Ishikawa (cell line): ENCODE data around the gene ERCC6L.
A peak's percentile ranks its signal among the peaks of the same experiment; 100 is the strongest.

ENCODE experiments used
- CEBPB ChIP-seq: IDR thresholded peaks from 2 replicates; pipeline ENCODE4 v1.6.1; 2012
- CREB1 ChIP-seq: IDR thresholded peaks from 2 replicates; pipeline ENCODE4 v1.6.1; 2012; ENCODE audit warnings: low read depth
- EGR1 ChIP-seq: IDR thresholded peaks from 2 replicates; pipeline ENCODE4 v1.6.1; 2012
- EP300 ChIP-seq: IDR thresholded peaks from 2 replicates; pipeline ENCODE4 v1.6.1; 2012; ENCODE audit warnings: borderline replicate concordance
- FOXM1 ChIP-seq: IDR thresholded peaks from 2 replicates; pipeline ENCODE4 v1.6.1; 2012; ENCODE audit warnings: low read depth, borderline replicate concordance
- NFIC ChIP-seq: IDR thresholded peaks from 2 replicates; pipeline ENCODE4 v1.6.1; 2012
- RAD21 ChIP-seq: IDR thresholded peaks from 2 replicates; pipeline ENCODE4 v1.6.1; 2012; ENCODE audit warnings: low read depth
- REST ChIP-seq: IDR thresholded peaks from 2 replicates; pipeline ENCODE4 v1.6.1; 2012; ENCODE audit warnings: low read depth, mild to moderate bottlenecking
- TAF1 ChIP-seq: IDR thresholded peaks from 2 replicates; pipeline ENCODE4 v1.6.1; 2012; ENCODE audit warnings: low read depth, mild to moderate bottlenecking
- TCF12 ChIP-seq: IDR thresholded peaks from 2 replicates; pipeline ENCODE4 v1.6.1; 2012; ENCODE audit warnings: low read depth
- TEAD4 ChIP-seq: IDR thresholded peaks from 2 replicates; pipeline ENCODE4 v1.6.1; 2012
- USF1 ChIP-seq: IDR thresholded peaks from 2 replicates; pipeline ENCODE4 v1.6.1; 2012
- YY1 ChIP-seq: IDR thresholded peaks from 2 replicates; pipeline ENCODE4 v1.6.1; 2012; ENCODE audit warnings: low read depth
- ZBTB7A ChIP-seq: IDR thresholded peaks from 2 replicates; pipeline ENCODE4 v1.6.1; 2012; ENCODE audit warnings: low read depth
- TF ChIP-seq, protein P1 (sequence below): IDR thresholded peaks from 2 replicates; pipeline ENCODE4 v1.6.1; 2012

Gene ERCC6L

DNA sequence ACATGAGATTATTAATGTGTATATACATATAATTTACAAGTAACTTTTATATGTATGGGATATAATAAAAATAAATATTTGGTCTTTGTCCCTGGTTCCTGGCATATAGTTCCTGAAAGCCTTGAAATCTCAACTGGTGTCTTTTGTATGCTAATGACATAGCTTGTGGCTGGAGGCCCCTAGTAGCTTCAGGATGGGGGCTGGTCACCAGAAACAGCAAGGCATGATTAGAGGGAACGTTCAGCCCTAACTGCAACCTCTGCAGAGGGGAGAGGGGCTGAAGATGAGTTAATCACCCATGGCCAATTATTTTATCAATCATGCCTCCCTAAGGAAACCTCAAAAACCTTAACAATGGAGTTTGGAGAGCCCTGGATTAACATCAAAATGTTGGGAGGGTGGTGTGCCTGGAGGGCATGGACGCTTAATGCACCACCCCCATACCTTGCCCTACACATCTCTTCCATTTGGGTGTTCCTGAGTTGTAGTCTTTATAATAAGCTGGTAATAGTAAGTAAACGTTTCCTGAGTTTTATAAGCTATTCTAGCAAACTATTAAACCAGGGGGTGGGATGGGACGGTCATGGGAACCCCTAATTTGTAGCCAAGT is 35.9 kb downstream of the ERCC6L start:
- TF ChIP-seq NFIC (no peak), RAD21 (no peak), CEBPB (no peak), YY1 (no peak), TAF1 (no peak), TEAD4 (no peak), CREB1 (no peak), ZBTB7A (no peak), EP300 (no peak), FOXM1 (no peak), TCF12 (no peak), USF1 (no peak), REST (no peak)
- TF ChIP-seq, protein P1, sequence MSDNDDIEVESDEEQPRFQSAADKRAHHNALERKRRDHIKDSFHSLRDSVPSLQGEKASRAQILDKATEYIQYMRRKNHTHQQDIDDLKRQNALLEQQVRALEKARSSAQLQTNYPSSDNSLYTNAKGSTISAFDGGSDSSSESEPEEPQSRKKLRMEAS, result no peak

DNA sequence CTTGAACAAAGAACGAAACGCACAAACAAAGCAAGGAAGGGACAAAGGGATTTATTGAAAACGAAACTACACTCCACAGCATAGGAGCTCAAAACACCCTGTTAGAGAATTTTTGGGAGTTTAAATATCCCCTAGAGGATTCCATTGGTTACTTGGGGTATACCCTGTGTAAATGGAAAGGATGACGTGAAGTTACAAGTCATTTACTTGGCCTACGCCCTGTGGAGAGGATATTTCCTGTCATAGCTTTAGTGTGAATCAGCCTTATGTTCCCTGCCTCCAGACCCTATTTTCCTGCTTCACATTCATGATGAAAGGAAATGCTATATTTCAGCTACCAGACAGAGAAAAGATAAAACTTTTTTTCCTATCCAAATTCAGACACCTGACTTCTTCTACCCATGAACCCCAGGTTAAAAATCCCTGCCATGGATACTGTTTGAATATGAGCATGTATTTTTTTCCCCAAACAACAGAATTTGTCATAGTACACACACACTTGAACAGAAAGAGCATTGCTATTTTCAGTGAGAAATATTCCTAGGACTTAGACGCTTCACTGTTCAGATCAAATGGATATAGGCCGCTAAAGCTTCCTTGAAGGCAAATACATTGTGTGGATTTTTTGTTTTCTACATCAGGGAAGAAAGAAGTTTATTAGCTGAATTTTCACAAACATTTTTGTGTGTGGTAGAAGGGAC is 36.8 kb downstream of the ERCC6L start:
- TF ChIP-seq, protein P1, result no peak
- TF ChIP-seq ZBTB7A (no peak), EGR1 (no peak), NFIC (no peak), CEBPB (no peak)

DNA sequence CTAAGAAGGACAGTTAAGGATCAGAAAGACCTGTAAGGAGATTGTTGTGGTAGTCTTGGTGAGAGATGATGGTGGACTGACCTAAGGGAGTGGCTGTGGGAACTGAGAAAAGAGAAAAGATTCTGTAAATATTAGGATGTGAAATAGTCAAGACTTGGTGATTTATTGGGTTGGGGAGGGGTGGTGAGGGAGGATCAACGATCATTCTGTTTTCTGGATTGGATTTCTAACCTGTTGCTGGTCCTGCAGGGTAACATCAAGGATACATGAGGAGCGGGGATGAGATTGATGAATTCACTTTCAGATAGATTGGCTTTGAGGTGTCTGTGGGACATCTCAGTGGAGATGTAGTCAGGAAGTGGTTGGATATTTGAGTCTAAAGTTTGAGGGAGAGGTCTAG is 55.9 kb downstream of the ERCC6L start:
- TF ChIP-seq, protein P1, result no peak
- TF ChIP-seq CEBPB, result no peak
- no peak for TF ChIP-seq REST
- no peak for TF ChIP-seq YY1
- TF ChIP-seq CREB1, result no peak
- no peak for TF ChIP-seq USF1
- TF ChIP-seq ZBTB7A, result no peak
- TF ChIP-seq TCF12, result no peak
- no peak for TF ChIP-seq NFIC
- no peak for TF ChIP-seq EGR1
- no peak for TF ChIP-seq RAD21
- no peak for TF ChIP-seq TAF1
- TF ChIP-seq EP300, result no peak
- no peak for TF ChIP-seq FOXM1
- no peak for TF ChIP-seq TEAD4

DNA sequence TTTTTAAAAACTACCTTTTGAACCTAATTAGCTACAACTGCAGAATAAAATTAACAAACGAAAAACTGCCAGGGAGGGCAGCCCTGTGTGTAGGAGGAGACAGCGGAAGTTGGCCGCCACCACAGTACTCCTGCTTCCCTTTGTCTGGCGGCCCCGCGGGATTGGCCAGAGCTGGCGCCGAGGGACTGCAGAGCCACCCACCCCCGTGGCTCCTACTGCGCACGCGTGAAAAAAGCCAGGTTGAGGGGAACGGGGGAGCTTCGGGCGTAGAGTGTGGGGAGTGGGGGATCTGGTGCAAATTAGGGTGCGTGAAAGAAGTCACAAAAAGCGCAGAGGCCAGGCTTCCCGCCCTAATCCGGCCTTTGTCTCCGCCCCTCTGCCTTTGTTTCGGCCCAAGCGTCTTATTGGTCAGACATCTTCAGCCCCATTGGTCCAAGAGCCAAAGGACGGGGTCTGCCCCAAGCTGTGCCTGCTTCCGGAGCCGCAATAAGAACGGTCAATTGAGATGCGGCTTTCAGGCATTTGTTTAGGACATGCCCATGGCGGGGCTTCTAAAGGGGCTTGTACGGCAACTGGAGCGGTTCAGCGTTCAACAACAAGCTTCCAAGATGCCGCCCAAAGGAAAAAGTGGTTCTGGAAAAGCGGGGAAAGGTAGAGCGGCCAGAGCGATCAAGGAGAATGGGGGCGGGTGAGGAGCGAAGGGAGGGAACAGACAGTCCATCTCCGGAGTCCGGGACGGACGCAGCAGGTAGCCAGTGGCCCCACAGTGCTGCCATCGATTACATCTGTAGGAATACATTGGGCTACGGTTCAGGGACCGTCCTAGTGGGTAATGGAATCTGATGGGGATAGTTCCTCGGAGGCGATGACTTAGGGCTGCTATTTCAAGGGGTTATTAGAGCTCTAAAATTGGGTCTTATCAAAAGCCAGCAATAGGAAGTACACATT is 57.4 kb downstream of the ERCC6L start, which contains the start of gene PIN4:
PIN4 (plus strand) TSS at position 580 of the 948 bp plus-strand sequence; CDS start at position 609, 29 bp downstream.
- TF ChIP-seq TCF12 (0 out of 2 replicates have a peak, but pooled peaks have one; percentile 29), EGR1 (no peak), ZBTB7A (no peak), NFIC (no peak)
- TF ChIP-seq, protein P1, result no peak

DNA sequence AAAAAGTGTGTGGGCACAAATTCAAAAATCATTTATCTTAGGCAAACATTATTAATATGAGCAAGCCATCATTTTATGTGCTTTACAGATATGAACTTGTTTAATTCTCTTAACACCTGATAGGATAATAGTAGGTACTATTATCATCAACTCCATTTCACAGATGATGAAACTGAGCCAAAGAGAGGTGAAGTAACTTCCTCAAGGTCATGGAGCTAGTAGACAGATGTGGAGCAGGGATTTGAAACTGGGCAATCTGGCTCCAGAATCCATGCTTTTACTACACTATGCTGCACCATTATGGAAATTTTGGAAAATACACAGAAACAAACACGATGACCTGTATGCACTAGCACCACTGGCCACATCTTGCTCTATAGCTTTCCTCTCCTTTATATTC is 58.3 kb downstream of the ERCC6L start:
- TF ChIP-seq TEAD4 (no peak), USF1 (no peak), CREB1 (no peak), REST (no peak), TAF1 (no peak), EGR1 (no peak), ZBTB7A (no peak), TCF12 (no peak), EP300 (no peak), CEBPB (no peak), NFIC (no peak), RAD21 (no peak), YY1 (no peak), FOXM1 (no peak)
- TF ChIP-seq, protein P1, result no peak
